ENCODE measurements around the gene NOS3. TPM values are rescaled to one million over a fixed set of nuclear protein-coding genes. Genes with fewer than 3 reads are reported as not detected.
A peak's percentile ranks its signal among the peaks of the same experiment; 100 is the strongest.

NOS3 gene
- total RNA-seq, 3 donors from 2014 or later, result 2.5 to 6.3 (median 6.0) TPM

DNA sequence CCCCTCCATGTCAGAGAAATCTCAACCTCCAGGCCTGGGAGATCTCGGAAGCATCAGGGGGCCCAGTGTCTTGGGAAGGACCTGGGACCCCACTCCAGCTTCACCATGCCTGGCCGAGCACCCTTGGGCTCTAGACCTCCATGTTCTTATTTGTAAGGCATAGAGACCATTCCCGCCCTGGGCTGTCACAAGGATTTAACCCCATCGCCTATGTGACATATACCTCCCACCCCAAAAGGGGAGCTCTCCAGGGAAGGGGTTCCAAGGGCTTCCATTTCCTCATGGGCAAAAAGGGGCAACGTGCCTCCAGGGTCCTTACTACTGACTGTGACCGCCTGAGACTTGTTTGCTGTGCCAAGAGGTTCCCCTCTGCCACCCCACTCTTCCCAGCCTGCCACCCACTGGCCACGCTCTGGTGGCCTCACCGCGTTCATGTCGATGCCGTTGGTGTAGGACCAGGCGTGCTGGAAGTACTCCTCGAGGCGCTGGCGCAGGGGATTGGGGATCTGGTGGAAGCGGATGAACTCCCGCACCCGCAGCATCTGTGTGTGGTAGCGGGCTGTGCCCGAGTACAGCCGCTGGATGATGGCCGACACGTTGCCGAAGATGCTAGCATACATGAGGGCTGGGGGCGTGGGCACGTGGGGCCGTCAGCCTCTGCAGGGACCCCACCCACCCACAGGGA, 40.2 kb upstream of the NOS3 start:
- no peaks in the 10 kb centered on the region for H3K9me3 ChIP-seq
- peak in 1 of 3 donors; percentile 15 for DNase-seq
- no peak for ATAC-seq
- H3K4me3 ChIP-seq, result no peak overlapping the region
- H3K4me1 ChIP-seq (ENCODE audit: low read depth), result no peaks in the 10 kb centered on the region
- intact Hi-C loops (cut with DNase I, micrococcal nuclease), result no loop called here
- TF ChIP-seq, protein P1, sequence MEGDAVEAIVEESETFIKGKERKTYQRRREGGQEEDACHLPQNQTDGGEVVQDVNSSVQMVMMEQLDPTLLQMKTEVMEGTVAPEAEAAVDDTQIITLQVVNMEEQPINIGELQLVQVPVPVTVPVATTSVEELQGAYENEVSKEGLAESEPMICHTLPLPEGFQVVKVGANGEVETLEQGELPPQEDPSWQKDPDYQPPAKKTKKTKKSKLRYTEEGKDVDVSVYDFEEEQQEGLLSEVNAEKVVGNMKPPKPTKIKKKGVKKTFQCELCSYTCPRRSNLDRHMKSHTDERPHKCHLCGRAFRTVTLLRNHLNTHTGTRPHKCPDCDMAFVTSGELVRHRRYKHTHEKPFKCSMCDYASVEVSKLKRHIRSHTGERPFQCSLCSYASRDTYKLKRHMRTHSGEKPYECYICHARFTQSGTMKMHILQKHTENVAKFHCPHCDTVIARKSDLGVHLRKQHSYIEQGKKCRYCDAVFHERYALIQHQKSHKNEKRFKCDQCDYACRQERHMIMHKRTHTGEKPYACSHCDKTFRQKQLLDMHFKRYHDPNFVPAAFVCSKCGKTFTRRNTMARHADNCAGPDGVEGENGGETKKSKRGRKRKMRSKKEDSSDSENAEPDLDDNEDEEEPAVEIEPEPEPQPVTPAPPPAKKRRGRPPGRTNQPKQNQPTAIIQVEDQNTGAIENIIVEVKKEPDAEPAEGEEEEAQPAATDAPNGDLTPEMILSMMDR (IDR thresholded peaks at IDR 0.05), result no peak
- H3K36me3 ChIP-seq (ENCODE audit: low read depth), result no peaks in the 10 kb centered on the region

DNA sequence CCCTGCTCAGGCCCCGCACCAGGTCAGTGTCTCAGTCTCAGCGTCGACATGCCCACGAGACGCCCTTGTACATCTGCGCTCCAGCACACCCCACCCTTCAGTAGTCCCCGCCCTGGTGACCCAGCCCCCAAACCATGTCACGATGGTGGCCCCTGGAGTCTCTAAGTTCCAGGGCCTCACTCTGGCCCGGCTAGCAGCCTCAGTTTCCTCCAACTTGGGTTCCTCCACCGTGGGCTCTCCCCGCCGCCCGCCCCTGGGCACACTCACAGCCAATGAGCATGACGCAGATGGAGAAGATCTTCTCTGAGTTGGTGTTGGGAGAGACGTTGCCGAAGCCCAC, 39.7 kb upstream of the NOS3 start:
- DNase-seq, result no peak
- H3K36me3 ChIP-seq (ENCODE audit: low read depth), result no peaks in the 10 kb centered on the region
- H3K9me3 ChIP-seq, result no peaks in the 10 kb centered on the region
- no peaks in the 10 kb centered on the region for H3K4me1 ChIP-seq (ENCODE audit: low read depth)
- no peak overlapping the region for H3K4me3 ChIP-seq
- intact Hi-C loops (cut with DNase I, micrococcal nuclease), result no loop called here
- TF ChIP-seq, protein P1 (IDR thresholded peaks at IDR 0.05), result no peak
- ATAC-seq, result no peak

DNA sequence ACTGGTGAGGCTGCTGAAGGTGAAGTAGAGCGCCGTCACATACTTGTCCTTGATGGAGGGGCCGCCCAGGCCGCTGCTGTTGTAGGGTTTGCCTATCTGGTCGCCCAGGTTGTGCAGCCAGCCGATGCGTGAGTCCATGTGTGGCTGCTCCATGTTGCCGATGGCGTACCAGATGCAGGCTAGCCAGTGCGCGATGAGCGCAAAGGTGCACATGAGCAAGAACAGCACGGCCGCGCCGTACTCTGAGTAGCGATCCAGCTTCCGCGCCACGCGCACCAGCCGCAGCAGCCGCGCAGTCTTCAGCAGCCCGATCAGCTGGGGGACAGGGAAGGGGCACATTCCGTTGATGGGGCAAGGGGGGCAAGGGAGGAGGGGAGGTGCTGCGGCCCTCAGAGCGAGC, 39.3 kb upstream of the NOS3 start:
- no peak overlapping the region for H3K4me3 ChIP-seq
- no peaks in the 10 kb centered on the region for H3K4me1 ChIP-seq (ENCODE audit: low read depth)
- no peaks in the 10 kb centered on the region for H3K36me3 ChIP-seq (ENCODE audit: low read depth)
- ATAC-seq (no peak), DNase-seq (peak in 2 of 3 donors; percentile 5 to 50)
- intact Hi-C loops (cut with DNase I, micrococcal nuclease), result no loop called here
- TF ChIP-seq, protein P1 (IDR thresholded peaks at IDR 0.05), result no peak
- H3K9me3 ChIP-seq, result no peaks in the 10 kb centered on the region

DNA sequence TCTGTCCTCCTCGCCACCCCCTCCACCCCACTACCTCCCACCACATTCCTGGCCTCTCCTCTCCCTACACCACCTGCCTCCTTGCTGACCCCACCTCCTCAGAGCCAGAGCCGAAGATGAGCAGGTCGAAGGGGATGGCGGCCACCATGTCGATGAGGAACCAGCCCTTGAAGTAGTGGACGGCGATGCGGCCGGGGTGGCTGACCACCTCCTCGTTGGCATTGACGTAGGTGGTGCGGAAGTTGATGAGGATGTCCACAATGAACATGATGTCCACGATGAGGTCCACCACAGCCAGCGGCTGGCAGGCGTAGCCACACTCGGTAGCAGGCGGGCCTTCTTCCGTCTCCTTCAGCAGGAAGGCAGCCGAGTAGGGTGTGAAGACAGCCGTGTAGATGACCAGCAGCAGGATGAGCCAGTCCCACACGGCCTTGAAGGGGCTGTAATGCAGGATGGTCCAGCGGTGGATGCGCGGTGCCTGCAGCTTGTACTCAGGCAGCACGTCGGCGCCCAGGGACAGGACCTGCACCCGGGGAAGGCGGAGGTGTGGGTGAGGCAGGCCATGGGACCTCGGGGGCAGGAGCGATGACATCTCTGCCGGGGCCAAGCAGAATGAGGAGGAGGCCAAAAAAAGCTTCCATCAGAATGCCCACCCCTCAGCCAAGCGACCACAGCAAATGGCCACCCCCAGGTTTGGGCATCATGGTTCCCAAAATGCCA, 38.3 kb upstream of the NOS3 start:
- Histone ChIP-seq H3K4me3 (no peak overlapping the region), H3K36me3 (ENCODE audit: low read depth) (no peaks in the 10 kb centered on the region), H3K4me1 (ENCODE audit: low read depth) (no peaks in the 10 kb centered on the region), H3K9me3 (no peaks in the 10 kb centered on the region)
- intact Hi-C loops (cut with DNase I, micrococcal nuclease), result no loop called here
- ATAC-seq (no peak), DNase-seq (peak in 2 of 3 donors; percentile 12 to 46)
- TF ChIP-seq, protein P1 (IDR thresholded peaks at IDR 0.05), result no peak

DNA sequence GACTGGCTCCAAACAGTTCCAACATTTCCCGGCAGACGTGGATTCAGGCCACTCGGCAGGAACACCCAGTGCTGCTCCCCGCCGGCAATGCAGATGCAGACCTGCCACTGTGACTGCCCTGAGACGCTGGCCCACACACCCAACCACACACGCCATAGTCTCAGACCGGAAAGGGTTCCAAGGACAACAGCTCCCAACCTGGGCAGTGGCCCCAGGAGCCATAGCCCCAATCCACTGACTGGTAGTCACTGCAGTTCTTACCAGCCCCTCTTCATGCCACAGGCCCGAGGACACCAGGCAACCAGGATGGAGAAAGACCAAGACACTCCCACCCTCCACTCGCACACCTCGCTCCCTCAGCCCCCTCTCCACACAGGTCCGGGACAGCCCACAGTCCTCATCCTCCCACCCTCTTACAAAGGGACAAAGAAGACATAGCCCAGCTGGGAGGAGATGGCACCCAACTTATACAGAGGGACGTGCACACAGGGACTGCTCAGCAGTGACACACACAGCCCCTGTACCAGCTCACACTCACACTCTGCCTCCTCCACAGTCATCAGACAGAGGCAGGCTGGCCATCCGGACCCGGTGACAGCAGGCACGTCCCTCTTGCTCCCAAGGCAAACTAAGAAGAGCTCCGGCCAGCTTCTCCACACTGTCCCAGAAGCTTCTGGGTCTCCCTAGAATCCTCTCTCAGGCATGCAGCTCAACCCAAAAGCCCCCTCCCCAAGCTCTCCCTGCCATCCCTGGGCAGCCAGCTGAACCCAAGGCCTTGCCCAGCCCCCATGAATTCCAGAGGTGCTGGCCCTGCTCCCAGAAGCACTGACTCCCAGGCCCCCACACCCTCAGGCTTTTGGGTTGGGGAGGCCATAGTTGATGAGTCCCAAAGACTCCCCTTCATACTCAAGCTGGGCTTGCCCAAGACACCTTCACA, 37.5 kb upstream of the NOS3 start:
- Histone ChIP-seq H3K4me3 (no peak overlapping the region), H3K4me1 (ENCODE audit: low read depth) (no peaks in the 10 kb centered on the region), H3K9me3 (no peaks in the 10 kb centered on the region), H3K36me3 (ENCODE audit: low read depth) (no peaks in the 10 kb centered on the region)
- peak in 2 of 3 donors; percentile 10 to 32 for DNase-seq
- ATAC-seq, result no peak
- TF ChIP-seq, protein P1 (IDR thresholded peaks at IDR 0.05), result no peak
- intact Hi-C loops (cut with DNase I, micrococcal nuclease), result no loop called here
